Mucosa of gallbladder (tissue), 1 donor: ENCODE measurements around the gene RAB8B. TPM values are rescaled to one million over a fixed set of nuclear protein-coding genes. Genes with fewer than 3 reads are reported as not detected.

Experiments
- DNase-seq: peaks from one replicate; pipeline ENCODE4 v3.0.0-alpha.2; 2020; ENCODE audit warnings: low spot score
- total RNA-seq: library from RNA; stranded (reverse); gene quantifications from one replicate; pipeline ENCODE4 v1.2.1, GENCODE V29; 2021
- donor health status: DM: no; HTN: no; CAD: no.

Gene RAB8B
- total RNA-seq, 1 donor from 2014 or later, result 41.4 TPM

DNA sequence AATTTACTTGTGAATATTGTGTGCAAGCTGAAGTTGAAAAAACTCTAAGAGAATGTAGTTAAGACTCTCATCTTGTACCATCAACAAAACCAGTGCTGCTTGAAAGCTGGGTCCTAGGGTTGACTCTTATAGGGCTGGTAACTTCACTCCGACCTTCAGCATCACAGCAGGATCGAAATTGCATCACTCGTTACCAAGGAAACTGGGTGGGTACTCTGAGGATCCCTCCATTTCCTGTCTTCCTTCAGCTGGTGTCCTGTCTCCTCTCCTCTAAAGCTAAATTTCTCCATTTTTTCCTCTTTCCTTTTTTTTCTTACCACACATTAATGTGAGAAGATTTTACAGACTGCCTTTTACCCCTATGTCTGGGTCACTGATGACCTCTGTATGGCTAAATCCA, 85.0 kb downstream of the RAB8B start:
- no peak for DNase-seq

DNA sequence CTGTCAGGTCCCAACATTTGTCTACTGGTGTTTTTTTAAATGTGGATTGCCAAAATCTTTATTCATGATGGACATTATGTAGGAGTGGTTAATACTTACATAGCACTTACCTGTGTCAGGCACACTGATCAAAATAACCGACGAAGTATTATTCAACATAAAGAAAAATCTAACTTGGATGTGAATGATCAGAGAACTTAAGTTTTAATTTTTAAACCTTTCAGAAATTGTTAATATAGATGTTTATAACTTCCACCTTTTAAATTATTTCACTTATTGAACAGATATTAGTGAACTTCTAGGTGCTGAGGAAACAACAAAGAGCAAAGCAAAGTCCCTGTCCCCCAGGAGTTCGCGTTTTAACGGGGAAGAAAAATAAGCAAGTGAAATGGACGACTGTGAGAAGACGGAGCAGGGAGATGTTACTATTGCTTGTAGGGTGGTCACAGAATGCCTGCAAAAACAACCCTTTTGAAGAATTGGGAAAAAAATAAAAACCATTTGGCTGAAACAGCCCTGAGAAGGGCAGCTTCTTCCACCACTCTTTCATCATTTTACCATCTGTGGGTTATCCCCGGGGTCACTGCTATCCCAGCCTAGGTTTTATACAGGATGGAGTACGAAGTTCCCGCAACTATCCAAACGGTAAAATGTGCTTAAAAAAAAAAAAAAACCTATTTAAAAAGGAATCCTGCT, 87.1 kb downstream of the RAB8B start:
- DNase-seq, result no peak

DNA sequence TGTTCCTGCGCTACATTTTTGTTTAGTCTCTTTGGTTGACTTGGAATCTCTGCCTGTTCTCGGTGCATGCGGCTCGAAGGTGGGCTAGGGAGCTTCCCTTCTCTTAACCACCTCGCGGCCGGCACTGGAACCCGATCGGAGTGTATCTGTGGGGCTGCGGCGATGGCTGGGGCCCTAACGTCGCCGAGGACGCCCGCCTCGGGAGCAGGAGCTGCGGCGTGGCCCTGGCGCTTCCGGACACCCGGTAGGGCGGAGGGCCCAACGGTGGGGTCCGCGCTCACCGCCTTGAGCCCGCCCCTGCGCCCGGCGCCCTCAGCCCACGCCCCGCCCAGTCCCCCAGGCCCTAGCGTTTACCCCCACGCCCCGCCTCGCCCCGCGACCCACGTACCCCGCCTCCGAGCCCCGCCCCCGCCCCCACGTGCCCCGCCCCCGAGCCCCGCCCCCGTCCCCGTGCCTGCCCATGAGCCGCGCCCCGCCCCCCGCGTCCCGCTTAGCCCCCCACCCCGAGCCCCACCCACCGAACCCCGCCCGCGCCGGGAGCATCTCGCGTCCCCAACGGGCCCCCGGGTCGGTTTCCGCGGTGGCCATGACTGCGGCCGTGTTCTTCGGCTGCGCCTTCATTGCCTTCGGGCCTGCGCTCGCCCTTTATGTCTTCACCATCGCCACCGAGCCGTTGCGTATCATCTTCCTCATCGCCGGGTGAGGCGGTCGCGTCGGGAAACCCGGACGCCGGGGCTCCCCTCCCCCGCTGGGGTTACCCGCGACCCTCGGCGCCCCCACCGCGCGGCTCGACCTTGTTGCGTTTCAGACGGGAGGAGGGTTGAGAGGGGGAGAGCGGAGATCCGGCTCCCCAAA, 87.9 kb downstream of the RAB8B start, which contains the start of gene APH1B:
Gene APH1B (plus strand): TSS at position 568 of the 855 bp plus-strand sequence. CDS start 19 bp downstream, at position 587.
- peak; percentile 78 for DNase-seq

DNA sequence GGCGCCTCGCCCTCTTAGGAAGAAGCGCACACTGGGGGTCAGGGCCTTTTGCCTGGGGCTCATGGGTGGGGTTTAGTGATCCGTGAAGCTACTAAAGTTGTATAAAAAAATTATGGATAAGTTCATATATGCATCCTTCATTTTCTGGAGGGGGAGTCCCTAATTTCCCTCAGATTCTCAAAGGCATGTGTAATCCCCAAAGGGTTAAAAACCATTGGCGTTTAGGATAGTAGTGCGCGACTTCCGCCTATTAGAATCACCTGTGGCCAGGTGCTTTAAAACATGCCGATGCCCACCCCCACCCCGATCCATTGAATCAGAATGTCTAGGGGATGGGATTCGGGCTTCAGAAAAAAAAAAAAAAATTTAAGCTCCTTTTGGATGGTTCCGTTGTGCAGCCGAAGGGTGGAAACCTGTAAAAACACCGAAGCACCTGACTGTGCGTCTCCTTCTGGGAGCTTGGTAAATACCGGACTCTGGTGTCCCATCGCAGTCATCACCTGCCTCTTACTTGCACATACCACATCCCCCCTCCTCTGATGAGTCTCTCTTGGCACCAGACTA, 88.6 kb downstream of the RAB8B start:
- no peak for DNase-seq

DNA sequence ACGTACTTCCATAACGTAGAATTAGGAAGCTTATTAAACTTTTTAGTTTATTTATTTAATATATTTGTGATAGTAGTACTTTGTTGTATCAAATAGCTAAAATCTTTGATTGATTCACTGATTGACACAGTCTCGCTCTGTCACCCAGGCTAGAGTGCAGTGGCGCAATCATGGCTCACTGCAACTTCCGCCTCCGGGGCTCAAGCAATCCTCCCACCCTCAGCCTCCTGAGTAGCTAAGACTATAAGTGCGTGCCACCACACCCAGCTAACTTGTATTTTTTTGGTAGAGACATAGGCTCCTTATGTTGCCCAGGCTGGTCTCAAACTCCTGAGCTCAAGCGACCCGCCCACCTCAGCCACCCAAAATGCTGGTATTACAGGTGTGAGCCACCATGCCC, 93.7 kb downstream of the RAB8B start:
- no peak for DNase-seq

DNA sequence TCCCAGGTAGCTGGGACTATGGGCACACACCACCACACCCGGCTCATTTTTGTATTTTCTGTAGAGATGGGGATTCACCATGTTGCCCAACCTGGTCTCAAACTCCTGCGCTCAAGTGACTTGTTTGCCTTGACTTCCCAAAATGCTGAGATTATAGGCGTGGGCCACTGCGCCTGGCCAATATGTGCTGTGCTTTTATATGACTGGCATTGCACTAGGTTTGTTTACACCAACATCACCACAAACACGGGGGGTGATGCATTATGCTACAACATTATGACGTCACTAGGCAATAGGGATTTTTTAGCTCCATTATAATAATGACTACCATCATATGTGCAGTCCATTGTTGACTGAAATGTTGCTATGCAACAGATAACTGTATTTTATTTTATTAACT, 94.9 kb downstream of the RAB8B start:
- DNase-seq, result no peak

DNA sequence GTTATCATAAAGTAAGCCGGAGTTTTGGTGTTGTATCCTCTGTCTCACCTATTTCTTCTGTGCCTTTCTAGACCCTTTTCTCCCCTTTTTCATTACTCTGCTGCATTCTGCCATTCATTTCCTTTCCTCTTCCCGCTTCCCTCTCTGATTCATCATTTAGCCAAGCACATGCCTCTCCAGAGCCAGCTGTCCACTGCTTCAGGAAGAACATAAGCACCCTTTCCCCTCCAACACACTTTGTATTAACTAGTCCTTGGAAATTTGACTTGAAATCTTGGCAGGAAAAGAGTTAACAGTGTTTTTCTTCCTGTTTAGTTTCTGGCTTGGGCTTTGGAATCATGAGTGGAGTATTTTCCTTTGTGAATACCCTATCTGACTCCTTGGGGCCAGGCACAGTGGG, 97.7 kb downstream of the RAB8B start:
- DNase-seq, result no peak

DNA sequence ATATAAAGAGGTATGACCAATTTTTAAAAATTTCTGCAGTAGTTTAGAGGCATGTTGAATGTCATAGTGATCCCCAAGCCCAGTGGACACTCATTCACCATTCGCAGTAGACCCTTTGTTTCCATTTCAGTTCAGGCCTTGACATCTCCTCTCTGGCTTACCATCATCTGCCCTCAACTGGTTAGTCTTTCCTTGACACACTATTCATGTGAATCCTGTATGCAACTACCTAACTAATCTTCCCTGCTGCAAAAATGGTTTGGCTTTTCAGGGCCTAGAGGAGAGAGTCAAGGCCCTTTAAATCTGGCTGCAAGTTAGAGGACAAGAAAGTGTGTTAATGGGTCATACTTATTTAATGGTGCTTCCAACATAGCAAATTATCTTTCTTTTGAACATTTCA, 98.9 kb downstream of the RAB8B start:
- DNase-seq, result no peak

DNA sequence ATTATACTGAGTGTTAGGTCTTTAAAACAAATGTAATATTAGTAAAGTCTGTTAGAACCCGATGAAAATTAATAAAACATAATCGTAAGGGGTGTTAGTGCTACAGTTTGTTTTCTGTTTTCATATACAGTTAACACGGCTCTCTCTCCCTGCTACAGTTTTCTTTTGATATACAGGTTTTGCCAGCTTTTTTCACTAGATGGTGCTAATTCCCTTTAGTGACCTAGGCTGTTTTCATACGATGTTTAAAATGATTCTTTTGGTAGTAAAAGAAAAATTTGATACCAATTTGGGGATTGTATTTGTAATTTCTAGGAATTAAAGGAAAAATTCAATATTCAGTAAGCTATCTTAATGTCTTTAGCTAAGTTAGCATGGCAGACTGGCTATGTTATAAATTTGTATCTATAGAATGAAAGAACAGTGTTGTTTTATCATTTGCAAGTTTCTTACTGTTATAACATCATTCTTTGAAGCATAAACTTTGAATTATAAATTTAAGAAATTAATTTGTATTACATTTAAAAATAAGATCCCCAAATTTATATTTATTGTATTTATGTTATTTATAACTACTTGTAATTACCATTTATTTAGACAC, 99.5 kb downstream of the RAB8B start:
- no peak for DNase-seq

DNA sequence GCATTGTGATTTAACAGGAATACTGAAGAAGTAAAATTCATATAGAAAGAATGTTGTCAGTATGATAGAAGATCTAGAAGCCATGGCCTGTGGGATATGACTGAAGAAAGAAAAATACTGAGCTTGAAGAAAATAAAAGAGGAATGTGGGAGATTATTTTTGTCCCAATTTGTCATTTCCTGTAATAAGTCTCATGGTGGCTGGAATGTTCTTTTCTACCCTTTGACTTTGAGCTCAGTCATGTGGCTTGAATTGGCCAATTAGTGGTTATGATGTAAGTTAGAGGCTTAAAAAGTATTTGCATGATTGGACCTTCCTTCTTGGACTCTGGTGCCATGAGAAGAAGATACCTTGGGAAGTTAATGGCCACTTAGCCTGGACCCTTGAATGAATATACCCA, 102.1 kb downstream of the RAB8B start:
- DNase-seq, result no peak

DNA sequence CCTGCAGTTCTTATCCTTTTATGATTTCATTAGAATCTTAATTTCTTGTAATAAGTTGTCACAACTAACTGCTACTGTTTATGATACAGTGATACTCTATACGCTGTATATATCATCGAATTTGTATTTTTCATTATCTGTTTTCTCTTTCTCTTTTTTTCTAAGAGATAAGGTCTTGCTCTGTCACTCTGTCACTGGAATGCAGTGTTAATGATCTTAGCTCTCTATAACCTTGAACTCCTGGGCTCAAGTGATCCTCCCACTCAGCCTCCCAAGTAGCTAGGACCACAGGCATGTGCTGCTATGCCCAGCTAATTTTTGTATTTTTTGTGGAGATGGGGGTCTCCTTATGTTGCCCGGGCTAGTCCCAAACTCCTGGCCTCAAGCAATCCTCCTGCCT, 102.8 kb downstream of the RAB8B start:
- DNase-seq, result no peak

DNA sequence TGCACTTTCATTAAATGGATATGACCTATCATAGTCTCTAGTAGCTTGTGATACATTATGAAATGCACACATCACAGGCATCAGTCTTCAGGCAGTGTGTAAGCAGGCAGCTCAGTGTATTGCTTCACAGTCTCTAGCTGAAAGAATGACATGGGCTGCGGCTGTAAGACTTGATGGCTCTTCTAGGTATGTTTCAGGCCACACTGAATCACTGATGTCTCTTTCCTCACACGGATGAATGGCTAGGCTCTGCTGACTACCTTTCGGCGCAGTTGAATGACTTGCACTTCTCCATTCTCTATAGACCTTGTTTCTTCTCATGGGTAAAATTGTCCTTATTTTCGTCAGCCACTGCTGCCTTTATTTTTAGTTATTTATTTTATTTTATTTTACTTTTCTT, 103.4 kb downstream of the RAB8B start:
- no peak for DNase-seq

DNA sequence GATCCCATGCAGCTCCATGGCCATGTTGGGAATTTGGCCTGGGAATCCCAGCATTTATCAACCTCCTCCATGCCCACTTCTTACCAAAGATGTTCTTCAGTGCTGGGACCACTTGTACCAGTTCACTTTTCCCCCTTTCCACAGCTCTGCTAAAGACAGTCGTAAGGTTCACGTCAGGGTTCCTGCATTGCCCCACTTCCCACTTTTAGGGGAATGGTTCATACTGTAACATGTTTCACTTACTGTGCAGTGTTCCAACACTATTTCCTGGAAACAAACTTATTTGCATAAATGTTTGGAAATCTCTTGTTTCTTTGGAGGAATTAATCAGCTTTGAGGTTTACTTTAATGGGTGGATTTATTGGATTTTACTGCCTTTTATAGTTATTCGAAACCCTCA, 105.0 kb downstream of the RAB8B start:
- no peak for DNase-seq

DNA sequence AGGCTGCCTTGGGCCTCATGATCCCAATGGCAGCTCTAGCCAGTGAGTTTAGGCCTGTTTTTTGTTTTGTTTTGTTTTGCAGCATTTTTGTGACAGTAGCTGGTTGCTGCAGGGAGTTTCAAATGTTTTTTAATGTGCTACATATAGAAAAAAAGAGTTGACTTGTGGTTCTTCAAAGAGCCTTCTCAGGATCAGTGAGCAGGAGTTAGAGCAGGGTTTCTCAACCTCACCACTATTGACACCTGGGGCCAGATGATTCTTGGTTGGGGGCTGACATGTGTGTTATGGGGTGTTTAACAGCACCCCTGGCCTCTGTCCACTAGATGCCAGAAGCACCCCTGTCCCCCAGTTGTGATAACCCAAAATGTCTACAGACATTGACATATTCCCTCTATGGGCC, 105.9 kb downstream of the RAB8B start:
- no peak for DNase-seq

DNA sequence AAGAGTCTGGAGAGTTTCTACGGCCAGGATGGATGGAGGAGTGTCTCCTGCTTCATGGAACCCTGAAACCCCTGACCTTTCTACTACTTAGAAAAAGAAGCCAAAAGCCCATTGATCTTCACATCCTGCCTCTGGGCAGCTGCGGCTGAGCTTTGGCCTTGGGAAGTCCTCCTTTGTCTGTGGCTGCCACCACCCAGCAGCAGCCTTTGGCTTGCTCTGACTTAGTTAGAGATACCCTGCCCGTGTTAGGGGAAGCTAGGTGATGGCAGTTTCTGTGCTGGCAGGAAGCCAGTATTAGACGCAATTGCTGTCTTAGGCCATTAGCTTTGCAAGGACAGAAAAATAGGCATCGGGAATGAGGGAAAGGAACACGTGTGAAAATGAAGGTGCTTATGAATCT, 106.8 kb downstream of the RAB8B start:
- peak; percentile 46 for DNase-seq

DNA sequence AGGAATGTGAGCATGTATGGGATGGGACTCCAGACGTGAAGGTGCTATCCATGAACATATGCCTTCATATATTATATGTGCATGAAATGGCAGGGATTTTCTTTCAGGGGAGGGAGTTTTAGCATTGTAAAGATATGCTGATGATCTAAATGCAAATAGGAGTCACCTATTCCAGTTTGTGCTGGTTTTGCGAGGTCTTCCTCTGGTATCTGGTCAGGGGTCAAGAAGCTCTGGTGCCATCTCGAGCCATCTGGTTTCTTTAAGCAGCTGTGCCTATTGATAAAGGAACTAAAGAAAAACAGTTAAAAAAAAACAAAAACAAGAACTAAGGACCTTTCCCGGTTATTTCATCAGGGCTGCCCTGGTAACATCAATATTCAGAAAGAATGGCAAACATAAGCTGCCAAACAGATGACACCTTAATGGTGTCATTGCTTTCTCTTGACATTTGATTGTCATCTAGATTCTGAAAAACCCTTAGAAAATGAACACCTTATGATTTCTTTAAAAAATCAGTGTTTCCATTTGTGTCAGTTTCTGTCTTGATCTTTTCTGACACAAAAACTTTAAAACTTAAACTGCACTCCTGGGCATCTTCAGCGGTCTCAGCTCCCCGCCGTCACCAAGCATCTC, 110.7 kb downstream of the RAB8B start:
- DNase-seq, result no peak

DNA sequence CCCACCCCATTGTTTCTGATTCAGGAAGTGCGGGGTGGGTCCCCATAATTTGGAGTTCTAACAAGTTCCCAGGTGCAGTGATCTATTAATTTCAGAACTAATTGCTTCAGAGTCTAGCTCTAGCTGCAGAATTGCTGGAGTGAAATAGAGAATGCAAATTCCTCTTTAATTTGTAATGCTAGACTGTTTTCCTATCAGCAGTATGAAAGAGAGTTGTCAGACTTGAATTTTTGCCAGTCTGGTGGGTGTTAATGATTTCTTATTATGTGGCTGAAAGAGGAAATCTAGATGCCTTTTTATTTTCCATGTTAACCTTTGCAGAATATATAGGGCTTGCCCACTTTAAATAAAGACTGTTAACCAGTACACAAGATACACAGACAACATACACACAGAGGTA, 111.7 kb downstream of the RAB8B start:
- no peak for DNase-seq

DNA sequence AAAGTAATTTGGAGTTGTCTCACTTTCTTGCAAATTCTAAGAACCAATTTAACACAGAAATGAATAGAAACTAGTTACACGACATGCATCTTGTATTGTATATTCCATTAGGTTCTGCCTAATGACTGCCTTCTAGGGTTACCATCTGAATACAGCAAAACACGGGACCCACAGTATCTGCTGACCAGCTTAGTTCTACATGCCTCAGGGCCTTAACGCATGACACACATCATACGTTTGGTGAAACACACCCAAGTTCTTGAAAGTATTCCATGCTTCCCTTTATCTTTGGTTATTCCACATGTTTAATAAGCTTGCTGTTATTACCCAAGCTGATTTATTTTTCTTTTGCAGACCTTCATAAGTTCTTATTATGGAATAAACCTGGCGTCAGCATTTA, 115.9 kb downstream of the RAB8B start:
- no peak for DNase-seq

DNA sequence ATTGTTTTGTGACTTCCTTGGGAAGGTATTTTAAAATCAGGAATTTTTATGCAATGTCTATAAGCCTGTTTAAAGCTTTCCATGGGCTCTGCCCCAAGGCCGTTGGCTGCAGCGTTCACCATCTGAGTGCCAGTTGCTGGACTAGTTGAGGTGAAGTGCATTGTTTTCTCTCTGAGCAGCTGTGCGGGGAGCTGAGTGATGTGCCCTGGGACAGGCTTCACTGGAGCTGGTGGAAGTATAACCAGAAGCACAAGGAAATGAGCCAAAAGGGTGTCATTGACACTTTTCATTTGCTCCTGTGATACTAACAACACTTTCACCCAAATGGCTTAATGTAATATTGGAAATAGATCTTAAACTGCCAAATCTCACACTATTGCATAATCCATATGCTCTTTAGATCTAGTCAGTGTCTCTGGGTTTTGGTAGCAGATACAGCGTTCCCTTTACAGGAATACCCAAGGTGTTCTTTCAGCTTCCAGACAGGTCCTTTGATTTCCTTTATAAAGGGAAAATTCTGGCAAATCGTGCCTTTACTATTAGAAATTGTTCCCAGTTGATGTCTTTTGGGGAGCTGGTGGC, 117.2 kb downstream of the RAB8B start:
- peak; percentile 47 for DNase-seq

DNA sequence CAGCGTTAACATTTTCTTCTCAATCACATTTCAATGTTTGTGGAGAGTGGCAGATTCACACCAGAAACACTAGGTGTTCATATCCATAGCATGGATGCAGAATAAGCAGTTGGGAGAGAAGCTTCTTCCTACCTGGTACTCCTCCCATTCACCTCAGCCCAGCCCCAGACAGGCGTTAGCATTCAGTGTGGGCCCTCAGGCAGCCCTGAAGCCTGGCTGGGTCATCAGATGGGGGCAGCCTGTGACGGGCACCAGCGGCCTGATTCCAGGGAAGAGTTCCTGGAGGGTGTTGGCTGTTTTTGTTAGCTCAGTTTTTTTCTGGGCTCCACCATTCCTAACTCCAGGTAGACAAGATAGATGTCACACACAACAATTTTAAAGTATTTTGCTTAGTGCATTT, 119.1 kb downstream of the RAB8B start:
- DNase-seq, result no peak

DNA sequence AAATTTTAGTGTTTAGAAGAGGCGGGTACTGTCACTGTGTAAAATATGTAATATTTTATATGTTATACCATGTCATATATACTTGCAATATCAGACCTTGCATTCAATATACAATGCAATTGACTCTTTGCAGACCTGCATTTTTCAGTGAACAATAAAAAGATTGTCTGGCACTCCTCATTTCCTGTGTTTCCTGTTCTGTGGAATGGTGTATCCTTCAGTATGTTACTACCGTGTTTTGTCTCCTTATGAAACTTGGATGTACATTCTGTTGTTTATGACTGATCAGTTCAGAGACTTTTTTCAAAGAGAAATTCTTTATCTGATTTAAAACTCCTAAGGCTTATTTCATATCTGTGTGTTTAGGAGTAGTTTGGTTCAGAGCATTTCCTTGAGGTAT, 119.5 kb downstream of the RAB8B start:
- DNase-seq, result no peak

DNA sequence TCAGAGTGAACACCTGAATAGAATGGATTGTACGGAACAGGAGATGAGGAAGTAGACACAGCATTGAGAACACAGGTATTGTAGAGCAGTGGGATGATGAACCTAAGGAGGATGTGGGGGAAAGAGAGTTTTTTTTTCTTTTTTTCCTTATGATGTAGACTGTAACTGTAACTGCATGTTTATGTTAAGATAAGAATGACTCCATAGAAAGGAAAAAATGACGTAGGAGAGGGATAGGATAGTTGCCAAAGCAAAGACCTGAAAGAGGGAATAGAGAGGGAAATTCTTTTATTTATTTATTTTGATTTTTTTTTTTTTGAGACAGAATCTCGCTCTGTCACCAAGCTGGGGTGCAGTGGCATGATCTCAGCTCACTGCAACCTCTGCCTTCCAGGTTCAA, 121.2 kb downstream of the RAB8B start:
- DNase-seq, result no peak
